ENCODE data around the gene ZER1. TPM values are rescaled to one million over a fixed set of nuclear protein-coding genes. Genes with fewer than 3 reads are reported as not detected.
A peak's percentile ranks its signal among the peaks of the same experiment; 100 is the strongest.
"Not testable (repeated sequence)": the region's sequence is repeated elsewhere in the genome, so short reads cannot be mapped to it uniquely, and the experiment has no call there.

The ZER1 gene
- total RNA-seq, 1 donor from 2014 or later = 10.4 TPM

DNA sequence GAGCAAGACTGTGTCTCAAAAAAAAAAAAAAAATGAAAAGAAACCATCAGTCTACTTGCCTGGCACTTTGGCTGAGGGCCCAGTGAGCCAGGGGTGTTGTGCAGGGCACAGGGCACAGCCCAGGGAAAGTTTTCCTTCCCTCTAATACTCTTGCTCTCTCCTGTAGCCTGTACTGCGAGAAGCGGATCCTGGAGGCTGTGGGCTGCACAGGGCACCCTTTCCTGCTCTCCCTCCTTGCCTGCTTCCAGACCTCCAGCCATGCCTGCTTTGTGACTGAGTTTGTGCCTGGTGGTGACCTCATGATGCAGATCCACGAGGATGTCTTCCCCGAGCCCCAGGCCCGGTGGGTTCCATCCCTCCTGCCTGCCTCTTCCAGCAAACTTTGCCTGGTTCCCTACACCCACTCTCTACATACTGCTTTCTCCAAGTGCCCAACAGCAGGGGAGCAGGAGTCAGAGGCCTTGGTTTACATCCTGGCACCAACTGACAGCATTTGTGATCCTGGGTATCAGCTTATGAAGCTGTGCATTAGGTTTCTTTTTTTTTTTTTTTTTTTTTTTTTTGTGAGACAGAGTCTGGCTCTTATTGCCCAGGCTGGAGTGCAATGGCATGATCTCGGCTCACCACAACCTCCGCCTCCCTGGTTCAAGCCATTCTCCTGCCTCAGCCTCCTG, 55.0 kb downstream of the ZER1 start:
- no peak for DNase-seq (ENCODE audit: low read depth in 2 of 2)

- DNase-seq (ENCODE audit: low read depth in 2 of 2) = no peak
Observed at GRCh38 chr9:128715436-128715750, 56.3 kb downstream of the ZER1 start.

GRCh38 chr9:128714586-128715435, 56.9 kb downstream of the ZER1 start:
- no peak for DNase-seq (ENCODE audit: low read depth in 2 of 2)

GRCh38 chr9:128713941-128714573, 57.7 kb downstream of the ZER1 start:
- no peak for DNase-seq (ENCODE audit: low read depth in 2 of 2)

DNA sequence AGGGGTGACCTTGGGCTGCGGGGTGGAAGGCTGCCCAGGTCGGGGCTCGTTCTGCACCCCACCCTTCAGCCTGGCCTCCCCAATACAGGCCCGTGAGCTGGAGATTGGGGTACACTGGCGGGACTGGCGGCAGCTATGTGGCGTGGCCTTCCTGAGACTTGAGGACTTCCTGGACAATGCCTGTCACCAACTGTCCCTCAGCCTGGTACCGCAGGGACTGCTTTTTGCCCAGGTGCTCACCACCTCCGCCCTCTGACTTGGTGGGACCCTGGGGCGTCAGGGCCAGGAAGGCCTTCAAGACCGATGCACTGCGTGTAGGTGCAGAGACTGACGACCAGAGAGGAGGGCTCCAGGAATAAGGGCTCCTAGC, 58.3 kb downstream of the ZER1 start:
- no peak for DNase-seq (ENCODE audit: low read depth in 2 of 2)

DNA sequence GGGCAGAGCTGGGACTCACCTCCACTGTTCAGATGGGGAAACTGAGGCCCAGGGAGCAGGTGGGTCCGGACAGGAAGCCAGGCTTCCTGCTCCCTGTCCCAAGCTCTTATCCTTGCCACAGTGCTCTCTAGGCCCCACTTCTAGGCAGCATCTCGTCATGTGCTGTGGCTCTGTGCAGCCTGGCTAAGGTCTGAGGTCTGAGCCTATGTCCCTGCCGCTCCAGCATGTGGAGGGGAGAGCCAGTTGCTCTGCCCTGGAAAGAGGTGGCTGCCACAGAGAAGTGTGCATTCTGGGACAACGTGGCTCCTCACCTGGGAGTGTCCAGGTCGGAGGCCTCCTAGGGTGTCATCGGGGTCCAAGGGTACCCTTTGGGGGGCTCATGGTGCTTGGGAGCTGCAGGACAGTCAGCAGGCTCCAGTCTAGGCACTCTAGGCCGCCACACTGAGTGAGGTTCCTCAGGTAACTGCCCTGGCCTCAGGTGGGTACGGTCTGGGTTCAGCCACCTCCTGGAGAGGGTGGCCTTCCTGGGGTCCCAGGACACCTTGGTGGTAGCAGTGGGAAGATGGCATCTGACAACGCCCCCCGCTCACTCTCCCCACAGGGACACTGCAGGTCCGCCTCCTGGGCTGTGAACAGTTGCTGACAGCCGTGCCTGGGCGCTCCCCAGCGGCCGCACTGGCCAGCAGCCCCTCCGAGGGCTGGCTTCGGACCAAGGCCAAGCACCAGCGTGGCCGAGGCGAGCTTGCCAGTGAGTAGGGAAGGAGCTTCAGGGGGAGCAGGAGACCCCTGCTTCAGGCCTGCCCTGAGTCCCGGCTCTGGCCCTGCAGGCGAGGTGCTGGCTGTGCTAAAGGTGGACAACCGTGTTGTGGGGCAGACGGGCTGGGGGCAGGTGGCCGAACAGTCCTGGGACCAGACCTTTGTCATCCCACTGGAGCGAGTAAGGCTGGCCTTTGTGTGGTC, 59.0 kb downstream of the ZER1 start:
- no peak for DNase-seq (ENCODE audit: low read depth in 2 of 2)

DNA sequence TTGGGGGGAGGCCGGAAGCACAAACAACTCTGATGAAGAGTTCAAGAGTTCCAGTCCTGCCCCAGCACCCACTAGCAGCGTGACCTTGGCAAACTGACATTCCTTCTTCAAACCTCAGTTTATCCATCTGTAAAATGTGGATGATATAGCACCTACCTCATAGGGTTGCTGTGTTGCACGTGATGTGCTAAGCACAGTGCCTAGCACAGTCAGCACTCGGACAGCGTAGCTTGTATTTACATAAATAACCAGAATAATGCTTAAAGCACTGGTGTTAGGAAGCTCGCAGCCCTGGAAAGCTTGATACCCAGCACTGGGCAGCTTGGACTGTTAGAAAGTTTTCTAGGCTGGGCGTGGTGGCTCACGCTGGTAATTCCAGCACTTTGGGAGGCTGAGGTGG, 64.3 kb downstream of the ZER1 start:
- DNase-seq (ENCODE audit: low read depth in 2 of 2) = no peak

GRCh38 chr9:128706671-128707381, 64.9 kb downstream of the ZER1 start:
- DNase-seq (ENCODE audit: low read depth in 2 of 2) = no peak

DNA sequence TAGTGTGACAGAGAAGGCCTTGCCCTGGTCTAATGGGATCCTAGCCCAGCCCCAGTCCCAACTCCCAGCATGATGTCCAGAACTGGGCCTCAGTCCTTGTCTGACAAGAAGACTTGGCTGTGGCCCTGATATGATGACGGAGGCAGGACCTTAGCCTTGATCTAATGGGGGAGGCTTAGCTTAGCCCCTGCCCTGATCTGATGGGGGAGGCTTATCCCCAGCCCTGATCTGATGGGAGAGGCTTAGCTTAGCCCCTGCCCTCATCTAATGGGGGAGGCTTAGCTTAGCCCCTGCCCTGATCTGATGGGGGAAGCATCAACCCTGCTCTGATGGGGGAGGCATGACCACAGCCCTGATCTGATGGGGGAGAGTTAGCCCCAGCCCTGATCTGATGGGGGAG, 65.7 kb downstream of the ZER1 start:
- no peak for DNase-seq (ENCODE audit: low read depth in 2 of 2)

DNA sequence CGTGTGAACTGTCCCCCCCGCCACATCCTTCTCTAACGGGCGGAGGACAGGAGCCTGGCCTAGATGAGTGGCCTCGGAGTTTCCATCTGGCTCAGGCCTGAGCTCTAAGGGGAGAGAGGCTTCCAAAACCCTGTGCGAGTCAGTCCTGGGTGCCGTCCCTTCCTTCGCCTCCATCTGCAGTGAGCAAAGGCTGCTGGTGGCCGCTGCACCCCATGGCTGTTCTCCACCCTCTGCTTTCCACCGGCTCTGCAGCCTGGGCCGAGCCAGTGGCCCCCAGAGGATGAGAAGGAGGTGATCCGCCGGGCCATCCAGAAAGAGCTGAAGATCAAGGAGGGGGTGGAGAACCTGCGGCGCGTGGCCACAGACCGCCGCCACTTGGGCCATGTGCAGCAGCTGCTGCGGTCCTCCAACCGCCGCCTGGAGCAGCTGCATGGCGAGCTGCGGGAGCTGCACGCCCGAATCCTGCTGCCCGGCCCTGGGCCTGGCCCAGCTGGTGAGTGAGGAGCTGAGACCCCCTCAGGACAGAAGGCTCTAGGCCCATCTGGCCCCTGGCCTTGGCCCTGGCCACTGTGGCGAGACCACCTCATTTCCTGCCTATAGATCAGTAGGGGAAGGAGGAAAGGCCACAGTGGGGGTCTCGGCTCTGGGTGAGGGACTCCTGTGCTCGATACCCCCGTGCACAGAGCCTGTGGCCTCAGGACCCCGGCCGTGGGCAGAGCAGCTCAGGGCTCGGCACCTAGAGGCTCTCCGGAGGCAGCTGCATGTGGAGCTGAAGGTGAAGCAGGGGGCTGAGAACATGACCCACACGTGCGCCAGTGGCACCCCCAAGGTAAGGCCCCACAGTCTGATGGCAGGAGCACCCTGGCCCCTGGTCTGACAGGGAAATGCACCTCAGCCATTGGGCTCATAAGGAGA, 66.4 kb downstream of the ZER1 start:
- DNase-seq (ENCODE audit: low read depth in 2 of 2) = no peak

- no peak for DNase-seq (ENCODE audit: low read depth in 2 of 2)
Observed at GRCh38 chr9:128704356-128704670, 67.4 kb downstream of the ZER1 start.

- peak in 1 of 2 donors; percentile 55 for DNase-seq (ENCODE audit: low read depth in 2 of 2)
Observed at GRCh38 chr9:128703616-128704355, 67.9 kb downstream of the ZER1 start.

DNA sequence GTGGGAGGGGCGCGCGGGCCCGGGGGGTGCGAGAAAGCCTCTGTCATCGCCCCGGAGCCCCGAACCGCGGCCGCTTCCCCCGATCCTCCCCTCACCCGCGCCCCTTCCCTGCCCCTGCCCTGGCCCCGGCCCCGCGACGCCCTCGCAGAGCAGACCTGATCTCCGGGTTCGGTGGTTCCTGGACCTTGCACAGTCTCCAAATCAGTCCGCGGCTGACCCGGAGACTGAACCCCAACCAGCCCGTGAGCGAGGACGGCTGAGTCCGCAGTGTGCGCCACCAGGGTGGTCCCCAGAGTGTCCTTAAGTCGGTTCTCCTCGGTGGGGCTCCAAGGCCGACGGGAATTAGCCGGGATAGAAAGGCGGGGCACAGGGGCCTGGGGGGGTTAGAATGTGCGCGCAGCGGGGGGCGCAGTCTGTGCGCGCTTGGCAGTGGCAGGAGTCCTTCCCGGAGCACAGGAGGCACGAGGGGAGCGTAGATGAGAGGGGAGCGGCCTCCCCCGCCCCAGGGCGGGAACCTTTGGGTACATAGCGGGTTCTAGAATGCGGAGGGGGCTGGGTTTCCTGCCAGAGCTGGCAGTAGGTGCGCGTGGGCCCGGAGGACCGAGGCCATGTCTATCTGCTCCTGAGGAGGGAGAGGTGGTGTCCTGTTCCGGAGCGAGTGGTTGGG, 68.6 kb downstream of the ZER1 start:
- DNase-seq (ENCODE audit: low read depth in 2 of 2) = peak in 1 of 2 donors; percentile 37

DNA sequence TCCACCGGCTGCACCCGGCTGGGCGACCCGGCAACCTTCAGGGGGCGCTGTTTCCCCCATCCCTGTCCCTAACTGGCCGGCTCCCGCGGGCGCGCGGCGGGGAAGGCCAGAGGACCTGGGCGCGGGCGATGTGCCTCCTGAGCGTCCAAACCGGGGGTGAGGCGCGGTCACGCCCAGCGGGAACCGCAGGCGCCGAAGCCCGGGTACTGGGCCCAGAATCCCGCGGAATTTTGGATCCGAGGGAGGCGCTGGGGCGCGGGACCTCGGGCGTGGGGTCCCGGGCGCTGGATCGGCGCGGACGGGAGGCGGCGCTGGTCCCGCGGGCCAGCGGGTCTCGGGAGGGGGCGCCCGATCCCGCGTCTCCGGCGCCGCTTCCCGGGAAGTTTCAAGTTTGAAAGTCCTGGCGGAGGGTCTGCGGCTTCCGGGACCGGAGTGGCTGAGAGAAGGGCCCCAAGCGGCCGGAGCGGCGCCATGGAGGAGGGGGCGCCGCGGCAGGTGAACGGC, 69.2 kb downstream of the ZER1 start, which contains the start of gene PKN3:
PKN3 (plus strand) TSS at position 59 of the 504 bp plus-strand sequence; CDS start at position 472, 413 bp downstream.
- DNase-seq (ENCODE audit: low read depth in 2 of 2) = peak; percentile 56 to 86

GRCh38 chr9:128701227-128701854, 70.4 kb downstream of the ZER1 start:
- DNase-seq (ENCODE audit: low read depth in 2 of 2) = peak in 1 of 2 donors; percentile 44

DNA sequence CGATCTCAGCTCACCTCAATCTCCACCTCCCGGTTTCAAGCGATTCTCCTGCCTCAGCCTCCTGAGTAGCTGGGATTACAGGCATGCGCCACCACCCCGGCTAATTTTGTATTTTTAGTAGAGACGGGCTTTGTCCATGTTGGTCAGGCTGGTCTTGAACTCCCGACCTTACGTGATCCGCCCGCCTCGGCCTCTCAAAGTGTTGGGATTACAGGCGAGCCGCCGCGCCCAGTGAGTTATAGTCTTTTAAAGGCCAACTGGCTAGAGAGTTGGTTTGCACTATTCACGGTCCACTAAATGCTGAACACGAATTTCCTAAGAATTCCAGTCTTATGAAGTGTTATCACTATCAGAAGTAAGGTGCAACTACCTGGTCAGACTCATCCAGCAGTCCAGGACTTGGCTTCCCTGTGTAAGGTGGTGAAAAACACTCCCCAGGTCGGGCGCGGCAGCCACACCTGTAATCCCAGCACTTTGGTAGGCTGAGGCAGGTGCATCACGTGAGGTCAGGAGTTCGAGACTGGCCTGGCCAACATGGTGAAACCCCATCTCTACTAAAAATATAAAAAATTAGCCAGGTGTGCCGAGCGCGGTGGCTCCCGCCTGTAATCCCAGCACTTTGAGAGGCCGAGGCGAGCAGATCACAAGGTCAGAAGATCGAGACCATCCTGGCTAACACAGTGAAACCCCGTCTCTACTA, 72.5 kb downstream of the ZER1 start:
- DNase-seq (ENCODE audit: low read depth in 2 of 2) = not testable (repeated sequence)

All from dermis microvascular lymphatic vessel endothelial cell (primary cell).